Ascending aorta (tissue), 2 donors: ENCODE data around the gene CMTM6. TPM values are rescaled to one million over a fixed set of nuclear protein-coding genes. Genes with fewer than 3 reads are reported as not detected.

Experiments used
- DNase-seq, 2 donors: peaks; one replicate each; pipeline ENCODE4 v3.0.0-alpha.2; 2019; ENCODE audit warnings: low spot score in 2 of 2
- H3K27ac ChIP-seq, 2 donors: fragments of 200-600 bp; sonication (generic); one replicate each; pipeline ENCODE4 v1.5.1; 2016 to 2017; ENCODE audit warnings: mild to moderate bottlenecking in 1 of 2
- H3K27me3 ChIP-seq: fragments of 200-600 bp; sonication (generic); one replicate; pipeline ENCODE4 v1.5.1; 2017
- H3K36me3 ChIP-seq, 2 donors: fragments of 200-600 bp; sonication (generic); one replicate each; pipeline ENCODE4 v1.5.1; 2016
- H3K4me1 ChIP-seq, 2 donors: fragments of 200-600 bp; sonication (generic); one replicate each; pipeline ENCODE4 v1.5.1; 2016 to 2017; ENCODE audit warnings: mild to moderate bottlenecking in 1 of 2
- H3K4me3 ChIP-seq, 2 donors: fragments of 200-600 bp; sonication (generic); one replicate each; pipeline ENCODE4 v1.5.1; 2016 to 2017; ENCODE audit warnings: mild to moderate bottlenecking in 1 of 2
- H3K9me3 ChIP-seq, 2 donors: fragments of 200-600 bp; sonication (generic); one replicate each; pipeline ENCODE4 v1.5.1; 2016
- intact Hi-C: fragments of 100-400 bp; cut with DNase I; formaldehyde crosslinking; loops from one replicate; pipeline ENCODE4 v1.15.1; 2023
- total RNA-seq: library from RNA; depleted of rRNA; stranded (reverse); fragments of >200 nt; gene quantifications from one replicate; pipeline ENCODE4 v1.1.0, GENCODE V29; 2016
- TF ChIP-seq, protein P1 (sequence below), 3 experiments: fragments of 200-600 bp in 2 of 3; fragments of 450-650 bp in 1 of 3; sonication (generic) in 2 of 3; IDR thresholded peaks; one replicate each; pipeline ENCODE4 v1.5.1; 2016 to 2019; ENCODE audit warnings: antibody characterized with exemption in 3 of 3, mild to moderate bottlenecking in 1 of 3, moderate library complexity in 1 of 3

Gene CMTM6
- total RNA-seq, 1 donor from 2014 or later = 12.7 TPM

DNA sequence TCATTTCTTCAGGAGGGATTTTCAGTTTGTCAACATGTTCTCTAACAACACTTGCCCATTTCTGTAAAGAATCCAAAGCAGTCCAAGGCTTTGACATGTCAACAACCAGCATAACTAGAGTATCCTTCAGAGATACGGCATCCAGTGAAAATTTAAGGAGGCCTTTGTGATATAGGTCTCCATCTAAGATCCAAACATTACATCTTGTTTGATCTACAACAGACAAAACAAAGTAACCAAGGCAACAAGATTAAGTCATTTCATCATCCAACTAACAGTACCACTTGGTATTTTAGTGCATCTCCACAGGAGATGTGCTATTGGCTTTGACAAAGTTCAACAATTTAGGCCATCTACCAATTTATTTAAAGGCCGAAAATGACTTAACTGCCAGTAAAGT, 42.2 kb upstream of the CMTM6 start:
- Histone ChIP-seq H3K4me3 (no peak overlapping the region), H3K27ac (no peak overlapping the region), H3K9me3 (no peaks in the 10 kb centered on the region), H3K36me3 (peaks cover under 1 to 12% of the 10 kb centered on the region in 2 donors), H3K27me3 (no peaks in the 10 kb centered on the region), H3K4me1 (no peaks in the 10 kb centered on the region)
- TF ChIP-seq, protein P1, sequence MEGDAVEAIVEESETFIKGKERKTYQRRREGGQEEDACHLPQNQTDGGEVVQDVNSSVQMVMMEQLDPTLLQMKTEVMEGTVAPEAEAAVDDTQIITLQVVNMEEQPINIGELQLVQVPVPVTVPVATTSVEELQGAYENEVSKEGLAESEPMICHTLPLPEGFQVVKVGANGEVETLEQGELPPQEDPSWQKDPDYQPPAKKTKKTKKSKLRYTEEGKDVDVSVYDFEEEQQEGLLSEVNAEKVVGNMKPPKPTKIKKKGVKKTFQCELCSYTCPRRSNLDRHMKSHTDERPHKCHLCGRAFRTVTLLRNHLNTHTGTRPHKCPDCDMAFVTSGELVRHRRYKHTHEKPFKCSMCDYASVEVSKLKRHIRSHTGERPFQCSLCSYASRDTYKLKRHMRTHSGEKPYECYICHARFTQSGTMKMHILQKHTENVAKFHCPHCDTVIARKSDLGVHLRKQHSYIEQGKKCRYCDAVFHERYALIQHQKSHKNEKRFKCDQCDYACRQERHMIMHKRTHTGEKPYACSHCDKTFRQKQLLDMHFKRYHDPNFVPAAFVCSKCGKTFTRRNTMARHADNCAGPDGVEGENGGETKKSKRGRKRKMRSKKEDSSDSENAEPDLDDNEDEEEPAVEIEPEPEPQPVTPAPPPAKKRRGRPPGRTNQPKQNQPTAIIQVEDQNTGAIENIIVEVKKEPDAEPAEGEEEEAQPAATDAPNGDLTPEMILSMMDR (IDR thresholded peaks at IDR 0.05) = no peak
- intact Hi-C loops = no loop called here
- no peak for DNase-seq

DNA sequence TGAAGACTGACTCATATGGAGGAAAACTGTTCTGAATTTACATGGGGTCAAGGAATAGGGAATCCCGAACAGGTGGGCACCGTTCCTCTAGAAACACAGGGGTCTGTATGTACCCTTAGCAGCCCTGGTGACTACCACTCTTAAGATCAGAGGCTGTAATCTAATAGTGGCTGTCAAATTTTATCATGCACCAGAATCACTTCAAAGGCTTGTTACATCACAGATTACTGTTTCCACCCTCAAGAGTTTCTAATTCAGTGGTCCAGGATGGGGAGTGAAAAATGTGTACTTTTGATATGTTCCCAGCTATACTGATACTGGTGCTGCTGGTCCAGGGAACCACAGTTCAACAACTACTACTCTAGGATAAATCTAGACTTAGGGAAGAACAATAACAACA, 40.2 kb upstream of the CMTM6 start:
- TF ChIP-seq, protein P1 (IDR thresholded peaks at IDR 0.05) = no peak
- Histone ChIP-seq H3K9me3 (no peaks in the 10 kb centered on the region), H3K4me3 (no peak overlapping the region), H3K27ac (no peak overlapping the region), H3K36me3 (peaks cover 11 to 15% of the 10 kb centered on the region in 2 donors), H3K4me1 (no peaks in the 10 kb centered on the region), H3K27me3 (no peaks in the 10 kb centered on the region)
- intact Hi-C loops = no loop called here
- DNase-seq = no peak

DNA sequence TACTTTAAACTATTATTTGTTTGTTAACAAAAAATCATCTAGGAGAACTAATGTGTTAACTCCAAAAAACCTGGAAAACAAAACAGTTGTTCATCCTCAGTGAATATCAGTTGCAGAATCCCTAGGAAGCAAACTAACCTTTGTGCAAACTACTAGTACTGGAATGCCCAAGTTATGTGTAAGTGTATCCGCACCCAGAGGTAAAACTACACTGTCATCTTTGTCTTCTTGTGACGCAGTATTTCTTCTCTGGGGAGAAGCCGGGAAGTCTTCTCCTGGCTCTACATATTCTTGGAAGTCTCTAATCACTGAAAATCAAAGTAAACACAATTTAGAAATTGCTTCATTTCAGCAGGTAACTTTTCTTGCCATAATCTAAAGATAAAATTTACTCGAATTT, 38.2 kb upstream of the CMTM6 start:
- TF ChIP-seq, protein P1 (IDR thresholded peaks at IDR 0.05) = no peak
- H3K36me3 ChIP-seq = peaks cover 11 to 17% of the 10 kb centered on the region in 2 donors
- intact Hi-C loops = no loop called here

DNA sequence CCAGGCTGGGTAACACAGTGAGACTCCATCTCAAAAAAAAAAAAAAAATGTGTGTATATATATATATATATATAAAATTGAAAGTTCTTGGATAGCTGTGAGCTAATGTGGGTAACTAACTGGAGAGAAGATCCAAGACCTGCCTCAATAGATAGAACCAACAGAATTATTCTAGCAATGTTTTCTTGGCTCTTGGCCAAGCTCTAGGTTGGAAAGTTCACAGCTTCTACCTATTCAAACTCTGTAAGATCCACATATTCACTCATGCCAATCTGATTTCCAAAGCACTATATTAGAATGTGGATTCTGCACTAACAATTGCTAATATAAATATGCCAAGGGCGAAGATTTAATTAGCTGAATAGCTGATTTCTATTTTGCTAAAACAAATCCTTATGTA, 29.8 kb upstream of the CMTM6 start:
- H3K36me3 ChIP-seq = peaks cover 21 to 36% of the 10 kb centered on the region in 2 donors
- no peaks in the 10 kb centered on the region for H3K27me3 ChIP-seq
- no peaks in the 10 kb centered on the region for H3K4me1 ChIP-seq
- no peak overlapping the region for H3K27ac ChIP-seq
- no peak for DNase-seq
- H3K4me3 ChIP-seq = no peak overlapping the region
- H3K9me3 ChIP-seq = no peaks in the 10 kb centered on the region
- intact Hi-C loops = no loop called here
- TF ChIP-seq, protein P1 (IDR thresholded peaks at IDR 0.05) = no peak

More for the DNA sequence above, 38.2 kb upstream of the CMTM6 start:
- DNase-seq = no peak
- Histone ChIP-seq H3K4me1 (no peaks in the 10 kb centered on the region), H3K27me3 (no peaks in the 10 kb centered on the region), H3K4me3 (no peak overlapping the region), H3K9me3 (no peaks in the 10 kb centered on the region), H3K27ac (no peak overlapping the region)

DNA sequence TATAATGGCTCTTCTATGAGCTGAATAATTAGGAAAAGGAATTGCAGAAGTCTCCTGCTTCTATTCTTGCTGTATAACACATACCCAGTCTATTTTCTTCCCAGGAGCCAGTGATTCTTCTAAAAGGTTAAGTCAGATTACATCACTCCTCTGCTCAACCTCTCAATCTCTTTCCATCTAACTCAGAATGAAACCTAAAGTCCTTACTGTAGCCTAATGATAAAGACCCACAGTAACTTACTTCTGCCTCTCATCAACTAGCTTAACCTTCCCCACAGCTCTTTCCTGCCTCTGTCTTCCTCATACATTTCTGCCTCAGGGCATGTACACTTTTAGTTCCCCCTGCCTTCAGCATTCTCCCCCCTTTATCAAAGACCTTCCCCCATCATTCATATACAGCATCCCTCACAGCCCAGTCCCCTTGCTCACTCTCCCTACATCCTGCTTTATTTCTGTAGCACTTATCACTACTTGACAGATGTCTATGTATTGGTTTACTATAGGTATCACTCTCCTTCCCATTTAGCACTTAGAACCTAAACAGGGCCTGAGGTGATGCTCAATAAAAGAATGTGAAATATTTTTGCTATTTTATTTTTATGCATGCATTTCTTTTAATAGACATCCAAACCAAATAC, 28.5 kb upstream of the CMTM6 start:
- DNase-seq = no peak
- intact Hi-C loops = no loop called here
- Histone ChIP-seq H3K9me3 (no peaks in the 10 kb centered on the region), H3K4me3 (no peak overlapping the region), H3K36me3 (peaks cover 33 to 49% of the 10 kb centered on the region in 2 donors), H3K27me3 (no peaks in the 10 kb centered on the region), H3K4me1 (no peaks in the 10 kb centered on the region), H3K27ac (no peak overlapping the region)
- TF ChIP-seq, protein P1 (IDR thresholded peaks at IDR 0.05) = no peak

DNA sequence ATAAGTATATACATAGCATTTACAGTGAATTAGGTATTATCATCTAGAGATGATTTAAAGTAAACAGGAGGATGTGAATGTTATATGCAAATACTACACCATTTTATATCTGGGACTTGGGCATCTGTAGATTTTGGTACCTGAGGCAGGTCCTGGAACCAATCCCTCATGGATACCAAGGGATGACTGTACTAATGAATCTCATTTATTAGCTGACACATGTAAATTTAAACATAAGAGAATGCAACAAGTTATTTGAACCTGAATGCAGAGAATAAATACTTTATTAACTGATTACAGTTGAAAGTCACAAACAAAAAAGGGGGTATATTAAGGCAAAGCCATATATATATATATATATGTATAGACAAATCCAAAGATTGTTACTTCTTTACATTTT, 23.1 kb upstream of the CMTM6 start:
- no peak overlapping the region for H3K27ac ChIP-seq
- TF ChIP-seq, protein P1 (IDR thresholded peaks at IDR 0.05) = no peak
- intact Hi-C loops = no loop called here
- peaks cover 29 to 41% of the 10 kb centered on the region in 2 donors for H3K36me3 ChIP-seq
- no peaks in the 10 kb centered on the region for H3K9me3 ChIP-seq
- H3K27me3 ChIP-seq = no peaks in the 10 kb centered on the region
- H3K4me3 ChIP-seq = no peak overlapping the region
- H3K4me1 ChIP-seq = no peaks in the 10 kb centered on the region
- no peak for DNase-seq
